ENCODE data around the gene CBS.

GRCh38 chr21:43020771-43021170, 54.9 kb downstream of the CBS start:
- TF ChIP-seq CTCF (IDR thresholded peaks at IDR 0.05) (no peak), POLR2A (IDR thresholded peaks at IDR 0.05) (no peak), POLR2AphosphoS5 (IDR thresholded peaks at IDR 0.05) (no peak), EP300 (IDR thresholded peaks at IDR 0.05) (no peak)

Measured in sigmoid colon (tissue), 4 donors.